K562 (cell line): ENCODE results near the gene CSTPP1. TPM values are rescaled to one million over a fixed set of nuclear protein-coding genes. Genes with fewer than 3 reads are reported as not detected.

Source experiments
- CBX5 ChIP-seq: IDR thresholded peaks from 2 replicates; pipeline ENCODE4 v1.6.1; 2014; ENCODE audit warnings: low read depth, borderline replicate concordance
- FOXP1 ChIP-seq: sonication (generic); formaldehyde crosslinking; IDR thresholded peaks from 2 replicates; pipeline ENCODE4 v1.8.0; 2022; ENCODE audit warnings: mild to moderate bottlenecking, missing genetic modification reagents
- KDM2B ChIP-seq: fragments of 250-450 bp; sonication (Bioruptor Pico); IDR thresholded peaks from 2 replicates; pipeline ENCODE4 v1.8.0; 2021; ENCODE audit warnings: mild to moderate bottlenecking, moderate library complexity
- RUNX1 ChIP-seq: sonication (generic); IDR thresholded peaks from 2 replicates; pipeline ENCODE4 v1.6.1; 2016; ENCODE audit warnings: antibody characterized with exemption, low read depth
- TAF9B ChIP-seq: fragments of 450-650 bp; IDR thresholded peaks from 2 replicates; pipeline ENCODE4 v1.6.1; 2018; ENCODE audit warnings: mild to moderate bottlenecking; ENCODE audit not compliant: partially characterized antibody
- TSC22D4 ChIP-seq: fragments of 450-650 bp; IDR thresholded peaks from 2 replicates; pipeline ENCODE4 v1.6.1; 2016; ENCODE audit warnings: missing genetic modification characterization, missing biosample characterization, control low read depth
- XRCC3 ChIP-seq: fragments of 450-650 bp; IDR thresholded peaks from 2 replicates; pipeline ENCODE4 v1.6.1; 2017; ENCODE audit warnings: mild to moderate bottlenecking, moderate library complexity
- ZNF384 ChIP-seq: IDR thresholded peaks from 2 replicates; pipeline ENCODE4 v1.6.1; 2012; ENCODE audit warnings: low read depth, low read length, improper control_type of control experiment
- ZNF589 ChIP-seq: fragments of 200-800 bp; sonication (Bioruptor generic); IDR thresholded peaks from 2 replicates; pipeline ENCODE4 v1.6.1; 2016; ENCODE audit warnings: low read depth, missing genetic modification characterization, missing compliant biosample characterization
- polyA plus RNA-seq, 8 experiments: library from polyadenylated mRNA; depleted of rRNA in 4 of 8; stranded (reverse) in 5 of 8; unstranded in 3 of 8; fragments of >200 nt; fragmentation: Nextera tagmentation in 2 of 8; fragmentation: Illumina TruSeq in 1 of 8; extraction: Ambion mirVana in 2 of 8; extraction: Trizol in 1 of 8; gene quantifications; 2 replicates each; pipeline versions ENCODE4 v1.2.1 to v1.2.3, GENCODE V29; 2011 to 2014; ENCODE audit warnings: inconsistent platforms in 1 of 8, missing spikeins in 1 of 8
- total RNA-seq, 7 experiments: library from RNA; depleted of rRNA in 6 of 7; stranded (reverse); fragments of >200 nt in 6 of 7; fragmentation: Illumina TruSeq in 2 of 7; extraction: Trizol in 2 of 7; gene quantifications; 2 replicates each; pipeline versions ENCODE4 v1.2.1 to v1.2.3, GENCODE V29; 2011 to 2021; ENCODE audit warnings: low replicate concordance in 1 of 7
- TF ChIP-seq, protein P1 (sequence below): fragments of 250-450 bp; sonication (Bioruptor Pico); IDR thresholded peaks from 2 replicates; pipeline ENCODE4 v1.5.0; 2020; ENCODE audit warnings: mild to moderate bottlenecking

CSTPP1 gene
- total and polyA plus RNA-seq, 9 of the 15 experiments (the other 6 are each of a cell fraction or from before 2014, with no cell fraction given): 6.5 to 17.8 (median 9.2) TPM

DNA sequence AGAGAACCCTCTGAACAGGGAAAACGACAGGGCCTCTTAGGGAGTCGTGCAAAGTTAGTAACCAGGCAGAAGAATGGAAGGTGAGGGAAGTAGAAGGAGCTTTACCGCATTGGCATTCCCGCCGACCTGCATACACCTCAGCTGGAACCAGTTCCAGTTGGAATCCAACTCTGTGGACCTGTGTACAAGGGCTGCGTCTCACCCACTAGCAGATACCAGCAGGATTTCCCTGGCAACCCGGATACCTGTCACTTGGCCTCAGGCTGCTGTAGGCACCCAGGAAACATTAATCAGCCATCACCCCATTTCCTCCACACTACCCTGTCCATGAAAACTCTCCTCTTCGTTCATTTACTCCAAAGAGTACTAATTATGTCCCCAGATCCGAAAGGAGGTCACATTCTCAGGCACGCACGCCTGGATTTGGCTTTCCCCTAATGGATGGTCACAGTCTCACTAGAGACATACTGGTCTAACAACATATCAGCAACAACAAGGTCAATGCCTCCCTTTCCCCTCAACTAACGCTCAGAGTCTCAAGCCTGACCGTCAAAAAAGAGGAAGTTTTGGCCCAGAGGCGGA is 239.3 kb downstream of the CSTPP1 start (continued):
- TF ChIP-seq, protein P1, sequence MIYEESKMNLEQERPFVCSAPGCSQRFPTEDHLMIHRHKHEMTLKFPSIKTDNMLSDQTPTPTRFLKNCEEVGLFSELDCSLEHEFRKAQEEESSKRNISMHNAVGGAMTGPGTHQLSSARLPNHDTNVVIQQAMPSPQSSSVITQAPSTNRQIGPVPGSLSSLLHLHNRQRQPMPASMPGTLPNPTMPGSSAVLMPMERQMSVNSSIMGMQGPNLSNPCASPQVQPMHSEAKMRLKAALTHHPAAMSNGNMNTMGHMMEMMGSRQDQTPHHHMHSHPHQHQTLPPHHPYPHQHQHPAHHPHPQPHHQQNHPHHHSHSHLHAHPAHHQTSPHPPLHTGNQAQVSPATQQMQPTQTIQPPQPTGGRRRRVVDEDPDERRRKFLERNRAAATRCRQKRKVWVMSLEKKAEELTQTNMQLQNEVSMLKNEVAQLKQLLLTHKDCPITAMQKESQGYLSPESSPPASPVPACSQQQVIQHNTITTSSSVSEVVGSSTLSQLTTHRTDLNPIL (CRISPR knock-in tag): no peak
- TF ChIP-seq TSC22D4 (no peak), RUNX1 (no peak), ZNF589 (CRISPR knock-in tag) (no peak), KDM2B (CRISPR knock-in tag) (no peak), XRCC3 (no peak), CBX5 (0 out of 2 replicates have a peak, but pooled peaks have one; percentile 2), TAF9B (no peak), ZNF384 (no peak), FOXP1 (CRISPR knock-in tag) (no peak)
- TF ChIP-seq, all 486 proteins: peak for 13
